C4-2B (cell line): ENCODE measurements around the gene JMJD6.

Experiments used
- H3K27ac ChIP-seq: fragments of 450-650 bp; 2 replicates; pipeline ENCODE4 v1.5.1; 2017
- ZFX ChIP-seq: fragments of 450-650 bp; IDR thresholded peaks from 2 replicates; pipeline ENCODE4 v1.6.1; 2017
- TF ChIP-seq, protein P1 (sequence below): fragments of 450-650 bp; conservative IDR thresholded peaks from 2 replicates; pipeline ENCODE4 v1.5.1; 2017; ENCODE audit warnings: mild to moderate bottlenecking

The JMJD6 gene

GRCh38 chr17:76683011-76683755 lies 43.2 kb downstream of the JMJD6 start:
- TF ChIP-seq ZFX = no peak
- TF ChIP-seq, protein P1, sequence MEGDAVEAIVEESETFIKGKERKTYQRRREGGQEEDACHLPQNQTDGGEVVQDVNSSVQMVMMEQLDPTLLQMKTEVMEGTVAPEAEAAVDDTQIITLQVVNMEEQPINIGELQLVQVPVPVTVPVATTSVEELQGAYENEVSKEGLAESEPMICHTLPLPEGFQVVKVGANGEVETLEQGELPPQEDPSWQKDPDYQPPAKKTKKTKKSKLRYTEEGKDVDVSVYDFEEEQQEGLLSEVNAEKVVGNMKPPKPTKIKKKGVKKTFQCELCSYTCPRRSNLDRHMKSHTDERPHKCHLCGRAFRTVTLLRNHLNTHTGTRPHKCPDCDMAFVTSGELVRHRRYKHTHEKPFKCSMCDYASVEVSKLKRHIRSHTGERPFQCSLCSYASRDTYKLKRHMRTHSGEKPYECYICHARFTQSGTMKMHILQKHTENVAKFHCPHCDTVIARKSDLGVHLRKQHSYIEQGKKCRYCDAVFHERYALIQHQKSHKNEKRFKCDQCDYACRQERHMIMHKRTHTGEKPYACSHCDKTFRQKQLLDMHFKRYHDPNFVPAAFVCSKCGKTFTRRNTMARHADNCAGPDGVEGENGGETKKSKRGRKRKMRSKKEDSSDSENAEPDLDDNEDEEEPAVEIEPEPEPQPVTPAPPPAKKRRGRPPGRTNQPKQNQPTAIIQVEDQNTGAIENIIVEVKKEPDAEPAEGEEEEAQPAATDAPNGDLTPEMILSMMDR = no peak
- H3K27ac ChIP-seq = no peak overlapping the region

GRCh38 chr17:76682296-76682695 lies 44.1 kb downstream of the JMJD6 start:
- H3K27ac ChIP-seq = no peak overlapping the region
- TF ChIP-seq ZFX = no peak
- TF ChIP-seq, protein P1 = no peak

- H3K27ac ChIP-seq = no peak overlapping the region
- TF ChIP-seq, protein P1 = peak; percentile 91
- TF ChIP-seq ZFX = no peak
Observed at GRCh38 chr17:76681222-76682137, 44.9 kb downstream of the JMJD6 start.

DNA sequence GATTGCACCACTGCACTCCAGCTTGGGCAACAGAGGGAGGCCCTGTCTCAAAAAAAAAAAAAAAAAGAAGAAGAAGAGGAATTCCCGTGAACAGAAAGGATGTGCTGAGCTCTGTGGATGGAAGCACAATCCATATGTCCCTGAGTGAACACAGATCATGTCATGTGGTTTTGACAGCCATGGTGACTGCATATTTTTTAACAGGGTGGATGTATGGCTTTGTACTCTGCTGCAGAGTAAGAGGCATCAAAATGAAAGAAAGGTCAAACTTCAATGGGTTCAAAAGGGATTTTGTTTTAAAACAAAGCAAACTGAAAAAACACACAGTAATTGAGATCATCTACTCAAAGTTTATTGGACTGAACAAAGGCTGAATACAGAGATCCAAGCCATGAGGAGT lies 47.2 kb downstream of the JMJD6 start:
- TF ChIP-seq ZFX = no peak
- TF ChIP-seq, protein P1 = no peak
- H3K27ac ChIP-seq = no peak overlapping the region

GRCh38 chr17:76678330-76678729 lies 48.1 kb downstream of the JMJD6 start:
- TF ChIP-seq, protein P1 = no peak
- TF ChIP-seq ZFX = no peak
- no peak overlapping the region for H3K27ac ChIP-seq

- H3K27ac ChIP-seq = no peak overlapping the region
- no peak for TF ChIP-seq ZFX
- TF ChIP-seq, protein P1 = no peak
Observed at GRCh38 chr17:76677406-76677805, 49.0 kb downstream of the JMJD6 start.

- TF ChIP-seq, protein P1 = no peak
- TF ChIP-seq ZFX = no peak
- H3K27ac ChIP-seq = no peak overlapping the region
Observed at GRCh38 chr17:76676629-76677028, 49.8 kb downstream of the JMJD6 start.
